ENCODE data around the gene PTPRZ1.

The PTPRZ1 gene

DNA sequence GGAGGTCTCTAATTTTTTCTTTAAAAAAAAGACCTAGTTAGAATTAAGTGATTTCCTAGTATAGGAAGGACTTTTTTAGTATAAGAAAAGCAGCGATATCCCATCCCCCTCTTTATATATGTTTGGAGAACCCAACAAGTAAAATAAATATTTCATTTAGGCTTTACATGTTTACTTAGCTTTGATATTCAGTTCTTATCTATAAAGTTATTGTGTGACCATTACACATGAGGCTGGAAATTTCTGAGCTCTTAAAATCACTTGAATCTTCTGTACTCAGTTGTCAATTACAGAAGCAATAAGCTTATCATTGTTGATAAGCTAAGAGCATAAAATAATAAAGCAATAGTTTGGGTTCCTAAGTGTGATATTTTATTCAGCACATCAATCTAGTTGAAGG lies 181.4 kb downstream of the PTPRZ1 start:
- ChIA-PET POLR2A (no interaction called here), CTCF (no interaction called here)
- TF ChIP-seq, protein P1, sequence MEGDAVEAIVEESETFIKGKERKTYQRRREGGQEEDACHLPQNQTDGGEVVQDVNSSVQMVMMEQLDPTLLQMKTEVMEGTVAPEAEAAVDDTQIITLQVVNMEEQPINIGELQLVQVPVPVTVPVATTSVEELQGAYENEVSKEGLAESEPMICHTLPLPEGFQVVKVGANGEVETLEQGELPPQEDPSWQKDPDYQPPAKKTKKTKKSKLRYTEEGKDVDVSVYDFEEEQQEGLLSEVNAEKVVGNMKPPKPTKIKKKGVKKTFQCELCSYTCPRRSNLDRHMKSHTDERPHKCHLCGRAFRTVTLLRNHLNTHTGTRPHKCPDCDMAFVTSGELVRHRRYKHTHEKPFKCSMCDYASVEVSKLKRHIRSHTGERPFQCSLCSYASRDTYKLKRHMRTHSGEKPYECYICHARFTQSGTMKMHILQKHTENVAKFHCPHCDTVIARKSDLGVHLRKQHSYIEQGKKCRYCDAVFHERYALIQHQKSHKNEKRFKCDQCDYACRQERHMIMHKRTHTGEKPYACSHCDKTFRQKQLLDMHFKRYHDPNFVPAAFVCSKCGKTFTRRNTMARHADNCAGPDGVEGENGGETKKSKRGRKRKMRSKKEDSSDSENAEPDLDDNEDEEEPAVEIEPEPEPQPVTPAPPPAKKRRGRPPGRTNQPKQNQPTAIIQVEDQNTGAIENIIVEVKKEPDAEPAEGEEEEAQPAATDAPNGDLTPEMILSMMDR (IDR thresholded peaks at IDR 0.05; ENCODE audit: insufficient read depth, low read length, missing control alignments), result no peak
- H3K4me3 ChIP-seq (ENCODE audit: low read depth, low read length), result no peak overlapping the region
- DNase-seq (ENCODE audit: low read depth, low spot score), result no peak

- H3K4me3 ChIP-seq (ENCODE audit: low read depth, low read length), result no peak overlapping the region
- CTCF ChIA-PET, result no interaction called here
- TF ChIP-seq, protein P1 (IDR thresholded peaks at IDR 0.05; ENCODE audit: insufficient read depth, low read length, missing control alignments), result no peak
- no peak for DNase-seq (ENCODE audit: low read depth, low spot score)
- POLR2A ChIA-PET, result no interaction called here
Measured at GRCh38 chr7:122055073-122055472, 182.1 kb downstream of the PTPRZ1 start.

- ChIA-PET POLR2A (no interaction called here), CTCF (no interaction called here)
- H3K4me3 ChIP-seq (ENCODE audit: low read depth, low read length), result no peak overlapping the region
- TF ChIP-seq, protein P1 (IDR thresholded peaks at IDR 0.05; ENCODE audit: insufficient read depth, low read length, missing control alignments), result no peak
- no peak for DNase-seq (ENCODE audit: low read depth, low spot score)
Measured at GRCh38 chr7:122056977-122057376, 184.0 kb downstream of the PTPRZ1 start.

DNA sequence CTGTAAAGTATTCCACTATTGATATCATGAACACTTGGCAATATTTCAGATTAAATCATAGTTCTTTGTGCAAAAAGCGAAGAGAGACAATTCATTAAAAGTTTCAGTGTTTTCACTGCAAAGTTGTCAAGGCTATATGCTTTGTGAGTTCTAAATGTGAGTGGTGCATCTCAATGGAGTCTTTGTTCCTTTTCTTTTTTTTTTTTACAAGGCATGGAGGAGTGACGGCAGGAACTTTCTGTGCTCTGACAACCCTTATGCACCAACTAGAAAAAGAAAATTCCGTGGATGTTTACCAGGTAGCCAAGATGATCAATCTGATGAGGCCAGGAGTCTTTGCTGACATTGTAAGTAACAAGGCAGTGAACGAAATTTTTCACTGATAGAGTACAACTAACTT lies 186.6 kb downstream of the PTPRZ1 start:
- ChIA-PET CTCF (no interaction called here), POLR2A (no interaction called here)
- TF ChIP-seq, protein P1 (IDR thresholded peaks at IDR 0.05; ENCODE audit: insufficient read depth, low read length, missing control alignments), result no peak
- no peak for DNase-seq (ENCODE audit: low read depth, low spot score)
- no peak overlapping the region for H3K4me3 ChIP-seq (ENCODE audit: low read depth, low read length)

GRCh38 chr7:122063146-122063545 lies 190.2 kb downstream of the PTPRZ1 start:
- DNase-seq (ENCODE audit: low read depth, low spot score), result no peak
- no peak overlapping the region for H3K4me3 ChIP-seq (ENCODE audit: low read depth, low read length)
- TF ChIP-seq, protein P1 (IDR thresholded peaks at IDR 0.05; ENCODE audit: insufficient read depth, low read length, missing control alignments), result no peak
- ChIA-PET CTCF (no interaction called here), POLR2A (no interaction called here)

DNA sequence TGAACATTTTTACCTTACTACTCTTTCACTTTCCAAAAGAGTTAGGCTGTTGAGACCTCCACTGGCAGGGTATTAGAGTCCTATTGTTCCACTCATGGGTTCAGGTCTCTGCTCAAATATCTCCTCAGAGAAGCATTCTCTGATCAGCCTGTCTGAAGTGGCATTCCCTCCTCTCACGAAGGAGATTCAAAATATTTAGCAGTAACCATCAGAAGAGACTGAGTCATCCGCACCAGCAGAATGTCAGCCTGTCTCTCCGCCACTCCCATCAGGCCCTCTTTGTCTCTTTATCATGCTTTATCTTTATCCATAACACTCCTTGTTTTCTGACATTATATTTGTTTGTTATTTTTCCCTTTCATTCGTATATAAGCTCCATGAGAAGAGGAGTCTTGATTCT lies 192.0 kb downstream of the PTPRZ1 start:
- DNase-seq (ENCODE audit: low read depth, low spot score), result no peak
- CTCF ChIA-PET, result no interaction called here
- POLR2A ChIA-PET, result no interaction called here
- TF ChIP-seq, protein P1 (IDR thresholded peaks at IDR 0.05; ENCODE audit: insufficient read depth, low read length, missing control alignments), result no peak
- H3K4me3 ChIP-seq (ENCODE audit: low read depth, low read length), result no peak overlapping the region

Measured in AG04449 (cell line).